ENCODE measurements around the gene SLC6A17.

GRCh38 chr1:110170766-110171733 is 20.8 kb downstream of the SLC6A17 start:
- TF ChIP-seq, protein P1, sequence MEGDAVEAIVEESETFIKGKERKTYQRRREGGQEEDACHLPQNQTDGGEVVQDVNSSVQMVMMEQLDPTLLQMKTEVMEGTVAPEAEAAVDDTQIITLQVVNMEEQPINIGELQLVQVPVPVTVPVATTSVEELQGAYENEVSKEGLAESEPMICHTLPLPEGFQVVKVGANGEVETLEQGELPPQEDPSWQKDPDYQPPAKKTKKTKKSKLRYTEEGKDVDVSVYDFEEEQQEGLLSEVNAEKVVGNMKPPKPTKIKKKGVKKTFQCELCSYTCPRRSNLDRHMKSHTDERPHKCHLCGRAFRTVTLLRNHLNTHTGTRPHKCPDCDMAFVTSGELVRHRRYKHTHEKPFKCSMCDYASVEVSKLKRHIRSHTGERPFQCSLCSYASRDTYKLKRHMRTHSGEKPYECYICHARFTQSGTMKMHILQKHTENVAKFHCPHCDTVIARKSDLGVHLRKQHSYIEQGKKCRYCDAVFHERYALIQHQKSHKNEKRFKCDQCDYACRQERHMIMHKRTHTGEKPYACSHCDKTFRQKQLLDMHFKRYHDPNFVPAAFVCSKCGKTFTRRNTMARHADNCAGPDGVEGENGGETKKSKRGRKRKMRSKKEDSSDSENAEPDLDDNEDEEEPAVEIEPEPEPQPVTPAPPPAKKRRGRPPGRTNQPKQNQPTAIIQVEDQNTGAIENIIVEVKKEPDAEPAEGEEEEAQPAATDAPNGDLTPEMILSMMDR (IDR thresholded peaks at IDR 0.05; ENCODE audit: low read length) = no peak
- no peak for TF ChIP-seq EZH2 (IDR thresholded peaks at IDR 0.05; ENCODE audit: borderline replicate concordance, low read length)
